ENCODE results near the gene EPHA2.

EPHA2 gene

DNA sequence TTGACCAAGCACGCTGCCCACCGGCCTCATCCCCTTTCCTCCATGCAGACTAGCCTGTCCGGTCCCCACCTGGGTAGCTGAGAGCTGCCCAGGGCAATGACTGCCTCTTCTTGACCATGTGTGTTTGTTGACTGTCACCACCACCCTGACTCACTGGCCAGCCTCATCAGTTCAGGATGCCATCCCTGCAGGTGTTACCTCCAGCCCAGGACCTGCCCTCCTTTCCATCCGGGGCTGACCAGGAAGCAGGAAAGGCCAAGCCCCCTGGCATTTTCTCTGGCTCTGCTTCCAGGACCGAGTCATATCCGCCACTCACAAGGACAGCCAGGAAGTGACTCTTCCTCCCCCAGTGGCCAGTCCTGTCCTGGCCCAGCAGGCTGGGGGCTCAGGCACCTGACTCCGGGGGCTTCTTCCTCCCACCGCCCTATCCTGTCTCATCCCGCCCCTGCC is 17.1 kb downstream of the EPHA2 start:
- peak; percentile 71 for FAIRE-seq
- peak; percentile 84 for DNase-seq (ENCODE audit: low spot score)

DNA sequence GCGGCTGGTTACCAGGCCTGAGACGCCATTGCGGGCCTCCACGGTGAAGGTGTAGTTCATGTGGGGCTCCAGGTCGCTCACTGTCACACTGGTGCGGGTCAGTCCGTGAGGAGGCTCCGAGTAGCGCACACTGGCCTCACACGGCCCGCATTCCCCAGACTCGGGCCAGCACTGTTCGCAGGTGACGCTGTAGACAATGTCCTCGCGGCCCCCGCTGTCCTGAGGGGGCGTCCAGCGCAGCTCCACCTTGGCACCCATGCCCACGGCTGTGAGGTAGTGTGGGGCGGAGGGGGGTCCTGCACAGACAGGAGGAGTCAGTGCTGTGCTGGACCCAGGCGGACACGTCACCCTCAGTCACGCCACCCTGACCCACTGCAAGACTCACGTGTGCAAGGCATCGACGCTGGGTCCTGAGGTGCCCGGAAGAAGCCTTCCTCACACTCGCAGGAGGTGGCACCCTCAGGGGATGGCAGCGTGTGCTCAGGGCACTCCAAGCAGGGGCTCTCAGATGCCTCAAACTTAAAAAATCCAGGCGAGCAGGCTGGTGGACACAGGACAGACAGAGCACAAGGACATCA is 17.9 kb downstream of the EPHA2 start:
- FAIRE-seq (no peak), DNase-seq (ENCODE audit: low spot score) (no peak)

DNA sequence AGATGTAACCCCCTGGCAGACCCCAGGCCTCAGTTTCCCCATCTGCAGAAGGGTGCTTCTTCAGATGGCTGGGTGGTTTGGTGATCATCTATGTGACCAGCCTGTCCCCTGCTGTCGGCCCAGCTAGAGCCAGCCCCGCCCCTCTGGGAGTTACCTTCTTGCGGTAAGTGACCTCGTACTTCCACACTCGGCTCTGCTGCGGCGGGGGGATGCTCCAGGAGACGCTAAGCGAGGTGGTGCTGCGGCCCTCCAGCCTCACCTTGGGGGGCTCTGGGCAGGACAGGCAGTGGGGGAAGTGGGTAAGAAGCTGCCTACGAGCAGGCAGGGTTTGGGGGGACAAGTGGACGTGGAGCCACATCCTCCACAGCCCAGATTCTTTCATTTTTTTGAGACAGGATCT is 20.4 kb downstream of the EPHA2 start:
- no peak for DNase-seq (ENCODE audit: low spot score)
- FAIRE-seq: no peak

DNA sequence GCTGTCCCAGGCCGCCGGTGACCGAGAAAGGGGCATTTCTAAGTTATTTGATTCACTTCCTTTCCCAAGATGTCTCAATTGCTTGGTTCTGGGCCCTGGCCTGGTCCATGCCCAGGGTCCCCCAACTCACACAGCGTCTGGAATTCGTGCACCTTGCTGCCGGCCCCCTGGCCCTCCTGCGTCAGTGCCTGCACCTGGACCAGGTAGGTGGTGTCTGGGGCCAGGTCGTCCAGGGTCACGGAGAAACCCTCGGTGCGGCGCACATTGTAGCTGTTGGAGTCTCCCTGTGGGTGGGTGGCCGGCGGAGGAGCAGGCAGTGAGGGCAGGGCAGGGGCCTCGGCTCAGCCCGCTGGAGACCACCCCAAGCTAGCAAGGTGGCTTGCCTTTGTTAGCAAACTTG is 21.0 kb downstream of the EPHA2 start:
- DNase-seq (ENCODE audit: low spot score) (no peak), FAIRE-seq (no peak)

DNA sequence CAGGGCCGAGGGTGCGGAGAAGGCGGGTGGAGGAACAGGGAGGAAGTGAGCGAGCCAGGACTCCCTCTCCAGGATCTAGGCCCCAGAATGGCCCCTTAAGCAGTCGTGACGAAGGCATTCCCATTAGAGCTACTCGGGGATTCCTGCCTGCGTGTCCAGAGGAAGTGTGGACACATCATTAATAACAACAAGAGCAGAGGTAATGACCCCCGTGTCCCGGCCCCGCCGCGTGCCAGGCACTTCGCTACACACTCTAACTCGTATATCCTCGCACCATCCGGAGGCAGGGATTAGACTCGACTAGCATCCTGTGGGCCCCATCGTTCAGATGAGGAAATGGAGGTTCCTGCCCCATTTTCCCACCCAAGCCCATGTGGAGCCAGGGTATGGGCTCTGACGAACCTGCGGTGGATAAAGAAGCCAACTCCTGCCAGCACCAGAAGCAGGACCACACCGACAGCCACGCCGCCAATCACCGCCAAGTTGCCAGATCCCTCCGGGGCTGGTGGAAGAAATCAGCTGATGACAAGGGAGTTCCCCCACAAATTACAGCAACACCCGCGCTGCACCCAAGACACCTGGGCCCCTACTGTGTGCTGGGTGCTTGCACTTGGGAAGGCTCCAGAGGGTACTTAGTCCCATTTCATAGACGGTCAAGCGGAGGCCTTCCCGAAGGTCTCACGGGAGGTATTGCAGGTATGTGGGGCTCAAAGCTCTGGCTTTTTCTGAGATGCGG is 21.6 kb downstream of the EPHA2 start:
- FAIRE-seq (no peak), DNase-seq (ENCODE audit: low spot score) (no peak)

DNA sequence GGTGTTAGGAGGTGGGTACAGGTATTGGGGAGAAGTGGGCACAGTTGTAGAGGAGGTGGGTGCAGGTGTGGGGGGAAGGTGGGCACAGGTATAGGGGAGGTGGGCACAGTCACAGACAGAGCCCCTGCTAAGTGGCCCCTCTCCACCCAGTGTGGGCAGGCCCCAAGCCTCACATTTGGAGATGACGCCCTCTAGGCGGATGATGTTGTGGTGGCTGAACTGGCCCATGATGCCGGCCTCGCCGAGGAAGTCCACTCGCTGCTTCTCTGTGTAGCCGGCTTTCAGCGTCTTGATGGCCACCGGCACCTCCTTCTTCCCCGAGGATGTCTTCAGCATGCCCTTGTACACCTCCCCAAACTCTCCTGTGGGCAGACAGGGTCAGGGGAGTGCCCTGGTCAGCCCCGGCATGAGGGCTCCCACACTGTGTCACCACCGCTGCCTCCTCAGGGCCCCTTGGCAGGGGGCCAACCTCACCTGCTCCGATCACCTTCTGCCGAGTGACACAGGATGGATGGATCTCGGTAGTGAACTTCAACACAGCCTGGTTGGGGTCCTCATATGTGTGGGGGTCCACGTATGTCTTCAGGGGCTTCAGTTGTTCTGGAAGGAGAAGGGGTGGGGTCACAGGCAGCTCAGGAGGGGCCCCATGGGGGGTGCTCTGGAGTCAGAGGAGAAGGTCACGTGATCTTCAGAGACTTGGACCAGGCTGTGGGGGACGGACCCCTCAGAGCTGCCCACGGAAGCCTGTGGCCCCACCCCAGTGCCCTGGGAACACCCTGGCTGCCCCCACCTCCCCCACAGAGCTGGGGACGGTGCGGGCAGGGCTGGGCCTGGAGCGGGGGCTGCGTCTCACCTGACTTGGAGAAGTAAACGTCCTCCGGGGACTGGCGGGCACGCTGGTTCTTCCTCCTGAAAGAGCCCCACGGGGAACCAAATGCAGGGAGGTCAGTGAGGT is 22.6 kb downstream of the EPHA2 start:
- DNase-seq (ENCODE audit: low spot score) (no peak), FAIRE-seq (no peak)

DNA sequence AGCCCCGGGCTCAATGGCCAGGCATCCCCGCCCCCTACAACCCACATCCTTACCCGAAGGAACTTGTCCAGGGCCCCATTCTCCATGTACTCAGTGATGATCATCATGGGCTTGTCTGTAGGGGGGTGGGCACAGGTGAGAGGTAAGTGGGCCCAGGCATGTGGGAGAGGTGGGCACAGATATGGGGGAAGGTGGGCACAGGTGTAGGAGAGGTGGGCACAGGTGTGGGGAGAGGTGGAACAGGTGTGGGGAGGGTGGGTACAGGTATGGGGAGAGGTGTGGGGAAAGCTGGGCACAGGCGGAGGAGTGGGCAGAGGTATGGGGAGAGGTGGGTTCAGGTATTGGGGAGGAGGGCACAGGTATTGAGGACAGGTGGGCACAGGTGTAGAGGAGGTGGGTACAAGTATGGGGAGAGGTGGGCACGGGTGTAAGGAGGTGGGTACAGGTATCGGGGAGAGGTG is 23.5 kb downstream of the EPHA2 start:
- FAIRE-seq (no peak), DNase-seq (ENCODE audit: low spot score) (no peak)

DNA sequence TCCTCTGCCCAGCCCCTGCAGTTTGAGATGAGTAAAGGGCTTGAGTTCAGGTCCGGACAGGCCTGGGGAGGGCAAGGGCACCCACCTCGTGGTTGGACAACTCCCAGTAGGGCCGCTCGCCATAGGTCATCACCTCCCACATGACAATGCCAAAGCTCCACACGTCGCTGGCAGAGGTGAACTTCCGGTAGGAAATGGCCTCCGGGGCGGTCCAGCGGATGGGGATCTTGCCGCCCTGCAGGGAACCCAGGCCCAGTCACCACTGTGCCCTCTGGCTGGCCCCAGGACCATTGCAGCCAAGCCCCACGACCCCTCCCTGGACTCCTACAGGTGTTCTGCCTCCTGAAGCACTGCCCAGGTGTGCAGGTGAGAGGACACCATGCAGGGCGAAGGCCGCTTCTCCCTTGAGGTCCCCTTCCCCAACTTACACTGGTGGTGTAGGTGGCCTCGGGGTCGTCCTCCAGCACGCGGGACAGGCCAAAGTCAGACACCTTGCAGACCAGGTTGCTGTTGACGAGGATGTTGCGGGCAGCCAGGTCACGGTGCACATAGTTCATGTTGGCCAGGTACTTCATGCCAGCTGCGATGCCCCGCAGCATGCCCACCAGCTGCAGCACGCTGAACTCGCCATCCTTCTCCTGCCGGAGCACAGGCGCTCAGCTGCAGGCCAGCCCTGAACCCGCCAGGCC is 24.1 kb downstream of the EPHA2 start:
- no peak for DNase-seq (ENCODE audit: low spot score)
- FAIRE-seq: no peak

DNA sequence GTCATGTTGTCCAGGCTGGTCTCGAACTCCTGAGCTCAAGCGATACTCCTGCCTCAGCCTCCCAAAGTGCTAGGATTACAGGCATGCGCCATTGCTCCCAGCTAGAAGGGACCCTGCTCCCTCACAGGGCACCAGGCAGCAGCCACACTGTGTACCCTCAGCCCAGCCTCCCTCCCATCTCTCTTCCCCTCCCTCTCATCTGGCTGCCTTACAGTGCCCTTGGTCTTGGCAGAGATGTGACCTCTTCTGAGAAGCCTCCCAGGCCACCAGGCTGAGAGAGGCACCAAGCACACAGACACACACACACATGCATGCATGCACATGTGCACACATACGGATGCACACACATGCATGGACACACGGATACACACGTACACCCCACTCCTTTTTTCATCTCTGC is 25.0 kb downstream of the EPHA2 start:
- FAIRE-seq (no peak), DNase-seq (ENCODE audit: low spot score) (no peak)

DNA sequence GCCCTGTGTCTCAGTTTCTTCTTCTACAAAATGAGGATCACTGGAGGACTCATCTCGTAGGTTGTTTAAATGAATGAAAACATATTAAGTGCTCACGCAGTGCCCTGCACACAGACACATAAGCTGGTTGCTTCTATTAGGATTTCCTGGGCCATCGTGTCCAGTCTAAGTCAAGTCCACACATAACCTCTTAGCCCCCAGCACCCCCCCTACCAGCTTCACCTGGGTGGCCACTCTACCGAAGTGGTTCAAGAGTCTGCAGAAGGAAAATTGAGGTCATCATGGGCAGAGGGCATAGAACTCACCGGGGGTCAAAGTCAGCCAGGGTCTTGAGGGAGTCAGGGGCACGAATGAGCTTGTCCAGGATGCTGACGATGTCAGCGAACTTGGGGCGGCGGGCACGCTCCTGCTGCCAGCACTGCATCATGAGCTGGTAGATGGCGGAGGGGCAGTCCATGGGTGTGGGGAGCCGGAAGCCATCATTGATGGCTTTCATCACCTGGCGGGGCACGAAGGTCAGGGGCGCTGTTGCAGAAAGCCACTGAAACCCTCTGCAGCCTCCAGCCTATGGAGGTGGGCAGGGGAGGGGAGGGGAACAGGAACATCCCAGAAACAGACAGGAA is 25.8 kb downstream of the EPHA2 start:
- DNase-seq (ENCODE audit: low spot score) (no peak), FAIRE-seq (no peak)

DNA sequence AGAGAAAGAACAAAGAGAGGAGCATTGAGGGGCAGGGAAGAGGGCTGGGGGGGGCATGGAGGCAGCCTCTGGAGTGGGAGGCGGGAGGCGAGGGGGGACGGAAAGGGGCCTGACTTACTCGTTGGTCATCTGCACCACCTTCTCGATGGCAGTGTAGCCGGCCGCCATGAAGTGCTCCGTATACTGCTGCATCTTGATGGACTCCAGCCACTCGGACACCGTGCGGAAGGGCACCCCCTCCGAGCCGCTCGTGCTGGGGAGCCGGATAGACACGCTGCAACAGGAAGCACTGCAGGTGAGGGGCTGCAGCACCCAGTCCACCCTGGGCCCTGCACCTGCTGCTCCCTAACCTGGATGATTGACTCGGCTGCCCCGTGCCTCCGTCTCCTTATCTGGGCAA is 26.6 kb downstream of the EPHA2 start:
- FAIRE-seq: no peak

DNA sequence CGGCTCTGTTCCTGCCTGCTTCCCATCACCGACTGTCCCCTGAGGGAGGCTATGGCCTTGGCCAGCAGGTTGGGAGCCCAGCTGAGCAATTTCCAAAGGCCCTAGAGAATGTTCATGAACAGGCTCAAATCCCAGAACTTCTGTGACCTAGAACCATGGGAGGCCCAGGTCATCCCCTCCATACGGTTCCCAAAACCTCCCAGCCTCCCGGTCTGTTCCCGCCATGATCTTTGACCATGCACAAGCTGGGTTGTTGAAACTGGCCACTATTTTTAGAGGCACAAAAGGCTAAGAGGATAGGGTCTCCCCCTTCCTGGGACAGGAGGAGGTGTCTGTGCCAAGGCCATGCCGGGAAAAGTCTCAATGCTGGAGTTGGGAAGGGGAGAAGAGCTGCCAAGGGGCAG is 27.5 kb downstream of the EPHA2 start:
- DNase-seq (ENCODE audit: low spot score) (no peak), FAIRE-seq (no peak)

More for the DNA sequence above, 26.6 kb downstream of the EPHA2 start:
- DNase-seq (ENCODE audit: low spot score): no peak

DNA sequence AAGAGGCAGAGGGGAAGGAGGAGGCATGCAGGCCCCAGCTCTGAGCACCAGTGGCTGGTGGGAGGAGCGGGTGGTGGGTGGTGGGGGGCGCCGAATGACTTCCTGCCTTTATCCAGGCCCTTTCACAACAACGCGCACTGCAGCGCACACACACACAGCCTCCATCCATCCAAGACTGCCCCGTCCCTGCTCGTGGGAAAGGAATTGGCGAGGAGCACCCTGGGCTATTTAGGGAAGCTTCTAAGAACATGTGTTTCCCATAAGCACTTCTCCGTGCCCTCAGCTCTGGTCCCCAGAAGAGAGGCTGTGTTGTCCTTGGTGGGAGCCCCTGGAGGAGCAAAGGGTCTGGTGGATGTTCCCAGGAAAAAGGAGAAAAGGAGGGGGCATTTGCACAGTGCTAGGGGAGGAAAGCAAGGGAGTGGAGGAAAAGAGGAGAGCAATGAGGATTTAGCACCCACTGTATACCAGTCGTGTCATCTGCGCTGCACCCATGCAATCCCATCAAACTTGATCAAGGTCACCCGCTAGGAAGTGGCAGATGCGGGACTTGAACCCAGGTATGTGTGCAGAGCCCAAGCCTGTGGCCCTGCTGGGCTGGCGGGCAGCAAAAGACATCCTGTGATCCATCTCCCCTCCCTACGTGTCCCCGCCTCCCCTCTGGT is 28.1 kb downstream of the EPHA2 start:
- DNase-seq (ENCODE audit: low spot score) (no peak), FAIRE-seq (no peak)

DNA sequence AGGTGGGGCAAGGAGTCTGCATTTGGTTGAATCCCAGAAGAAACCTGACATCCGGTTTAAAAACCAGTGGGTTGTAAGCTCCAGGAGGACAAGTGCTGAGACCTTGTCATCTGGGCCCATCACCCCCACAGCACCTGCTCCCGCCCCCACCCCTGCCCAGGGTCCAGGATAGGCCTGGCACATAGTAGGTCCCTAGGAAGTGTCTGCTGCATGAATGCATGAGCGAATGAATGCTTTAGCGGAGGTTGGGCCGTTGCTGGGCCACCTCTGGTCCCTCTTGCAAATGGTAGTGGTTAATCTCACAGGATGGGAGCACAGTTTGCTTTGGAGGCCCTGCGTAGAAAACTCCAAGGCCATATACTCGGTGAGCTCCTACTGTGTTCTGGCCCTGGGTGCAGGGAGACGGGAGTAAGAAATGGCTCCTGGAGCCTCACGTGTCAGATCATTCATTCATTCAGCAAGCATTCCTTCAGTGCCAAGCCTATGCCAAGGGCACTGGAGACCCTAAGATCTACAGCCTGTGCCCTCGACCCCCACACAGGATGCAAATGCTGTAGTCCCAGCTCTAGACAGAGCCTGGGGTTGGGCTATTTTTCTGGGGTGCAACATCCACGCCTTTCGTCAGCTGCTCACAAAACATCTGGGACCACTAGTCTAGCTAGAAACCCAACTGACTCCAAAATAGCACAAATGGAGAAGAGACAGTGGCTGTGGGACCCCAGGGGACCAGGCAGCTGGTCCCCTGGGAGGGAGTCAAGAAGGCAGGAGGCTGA is 28.9 kb downstream of the EPHA2 start:
- DNase-seq (ENCODE audit: low spot score) (no peak), FAIRE-seq (no peak)

DNA sequence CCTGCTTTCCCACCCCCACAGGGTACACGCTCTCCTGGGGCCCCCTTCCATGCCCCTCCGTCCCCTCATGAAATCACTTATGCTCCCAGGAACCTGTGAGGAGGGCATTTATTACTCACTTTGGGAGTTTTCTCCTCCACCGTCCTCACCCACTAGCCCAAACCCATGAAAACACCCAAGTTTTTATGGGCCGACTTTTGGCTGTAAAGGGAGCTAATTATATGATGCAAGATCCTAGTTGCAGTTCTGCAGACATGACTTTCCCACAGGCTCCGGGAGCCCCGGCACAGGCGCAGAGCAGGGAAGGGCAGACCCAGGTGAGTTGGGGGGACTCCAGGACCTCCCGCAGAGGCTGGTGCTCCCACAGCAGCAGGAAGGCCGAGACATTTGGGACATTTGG is 29.7 kb downstream of the EPHA2 start:
- FAIRE-seq (no peak), DNase-seq (ENCODE audit: low spot score) (no peak)

DNA sequence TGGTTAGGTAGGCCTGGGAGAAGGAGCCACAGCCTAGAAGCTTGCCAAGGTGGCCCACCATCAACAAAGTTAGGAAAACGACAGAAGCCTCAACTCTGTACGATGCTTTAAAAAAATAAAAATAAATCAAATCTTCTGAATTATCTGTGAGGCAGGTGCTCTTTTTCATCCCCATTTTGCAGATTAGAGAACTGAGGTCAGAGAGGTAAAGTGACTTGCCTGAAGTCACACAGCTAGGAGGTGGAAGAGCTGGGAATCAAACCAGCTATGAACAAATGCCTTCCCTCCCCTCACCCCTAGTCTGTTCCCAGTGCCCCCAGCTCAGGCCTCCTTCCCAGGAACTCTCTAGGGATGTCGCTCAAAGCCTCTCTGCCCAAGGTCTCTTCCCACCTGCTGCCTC is 30.4 kb downstream of the EPHA2 start:
- FAIRE-seq: no peak
- DNase-seq (ENCODE audit: low spot score): no peak

DNA sequence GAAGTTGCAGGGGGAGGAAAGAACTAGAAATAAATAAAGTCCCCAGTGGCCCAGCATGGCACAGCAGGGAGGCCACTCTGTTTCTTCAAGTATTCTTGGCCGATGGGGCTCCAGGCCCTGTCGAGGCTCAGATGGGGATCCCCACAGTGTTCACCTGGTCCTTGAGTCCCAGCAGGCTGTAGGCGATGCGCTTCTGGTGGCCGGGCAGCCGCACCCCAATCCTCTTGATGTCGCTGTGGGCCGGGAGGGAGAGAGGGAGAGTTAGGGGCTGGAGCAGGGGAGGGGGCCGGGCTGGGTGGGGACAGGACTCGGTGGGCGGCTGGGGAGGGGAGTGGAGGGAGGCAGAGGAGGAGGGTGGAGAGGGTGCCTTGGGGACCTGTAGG is 30.8 kb downstream of the EPHA2 start:
- FAIRE-seq (no peak), DNase-seq (ENCODE audit: low spot score) (no peak)

DNA sequence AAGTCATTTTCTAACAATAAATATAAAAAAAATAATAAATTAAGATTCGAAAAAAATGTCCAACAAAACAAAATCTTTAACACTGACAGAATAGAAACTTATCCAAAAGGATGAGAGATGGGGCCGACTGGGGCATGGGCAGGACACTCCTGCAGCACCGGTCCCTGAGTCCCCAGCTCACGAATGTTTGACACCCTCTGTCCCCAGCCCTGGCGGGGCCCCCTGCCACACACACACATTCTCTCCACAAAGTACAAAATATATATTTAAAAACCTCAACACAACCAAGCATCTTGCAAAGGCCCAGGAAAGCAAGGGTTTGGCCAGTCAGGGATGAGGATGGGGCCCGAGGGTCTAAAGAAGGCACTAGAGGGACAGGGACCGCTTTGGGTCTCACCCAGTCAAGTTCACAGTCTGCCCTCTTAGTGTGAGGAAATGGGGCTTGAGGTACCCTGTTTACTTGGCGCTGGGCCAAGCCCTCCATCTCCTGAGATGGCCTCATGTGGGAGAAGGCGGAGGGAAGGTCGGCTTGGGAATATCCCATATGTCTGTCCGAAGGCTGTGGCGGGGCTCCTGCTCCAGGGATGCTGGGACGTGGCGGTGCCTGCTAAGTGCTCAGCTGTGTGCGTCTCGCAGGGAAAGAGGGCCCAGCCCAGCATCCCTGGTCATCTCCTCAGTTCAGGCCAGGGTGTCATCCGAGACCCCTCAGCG is 31.3 kb downstream of the EPHA2 start:
- FAIRE-seq (no peak), DNase-seq (ENCODE audit: low spot score) (no peak)

DNA sequence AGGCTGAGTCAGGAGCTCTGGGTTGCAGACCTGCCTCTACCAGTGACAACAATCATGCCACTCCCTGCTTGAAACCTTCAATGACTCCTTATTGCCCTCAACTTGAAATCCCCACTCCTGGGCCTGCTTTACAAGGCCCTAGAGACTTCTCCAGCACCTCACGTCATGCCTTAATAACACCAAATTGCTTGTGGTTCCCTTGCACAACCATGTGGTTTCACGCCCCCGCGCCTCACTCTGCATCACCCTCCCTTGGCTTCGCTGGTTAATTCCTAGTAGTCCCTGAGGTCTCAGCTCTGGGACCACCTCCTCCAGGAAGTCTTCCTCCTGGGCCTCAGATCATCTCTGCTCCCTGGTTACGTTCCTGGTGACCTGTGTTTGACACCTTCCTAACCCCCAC is 33.0 kb downstream of the EPHA2 start:
- FAIRE-seq (peak; percentile 96), DNase-seq (ENCODE audit: low spot score) (peak; percentile 95)
